HG03095 (cell line): ENCODE results near the gene CBR1.
"Not testable (repeated sequence)": the region's sequence is repeated elsewhere in the genome, so short reads cannot be mapped to it uniquely, and the experiment has no call there.

Source experiments
- ATAC-seq: cut with Tn5 transposase; IDR thresholded peaks from one replicate; pipeline ENCODE4 v1.9.1; 2021; ENCODE audit warnings: moderate library complexity; ENCODE audit not compliant: unreplicated experiment

Gene CBR1

DNA sequence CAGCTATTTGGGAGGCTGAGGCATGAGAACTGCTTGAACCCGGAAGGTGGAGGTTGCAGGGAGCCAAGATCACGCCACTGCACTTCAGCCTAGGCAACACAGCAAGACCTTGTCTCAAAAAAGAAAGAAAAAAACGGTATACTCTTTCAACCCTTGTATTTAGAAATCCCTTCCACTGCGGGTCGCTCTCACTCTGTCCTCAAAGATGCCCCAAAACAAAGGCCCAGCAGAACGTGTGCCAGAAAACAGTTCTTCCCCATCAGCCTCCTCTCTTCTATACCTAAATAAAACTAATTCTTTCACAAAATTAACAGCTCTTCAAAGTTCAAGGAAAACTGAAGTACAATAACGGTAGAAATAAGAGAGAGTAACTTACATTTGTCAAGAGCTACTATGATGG is 22.7 kb upstream of the CBR1 start:
- ATAC-seq = no peak

DNA sequence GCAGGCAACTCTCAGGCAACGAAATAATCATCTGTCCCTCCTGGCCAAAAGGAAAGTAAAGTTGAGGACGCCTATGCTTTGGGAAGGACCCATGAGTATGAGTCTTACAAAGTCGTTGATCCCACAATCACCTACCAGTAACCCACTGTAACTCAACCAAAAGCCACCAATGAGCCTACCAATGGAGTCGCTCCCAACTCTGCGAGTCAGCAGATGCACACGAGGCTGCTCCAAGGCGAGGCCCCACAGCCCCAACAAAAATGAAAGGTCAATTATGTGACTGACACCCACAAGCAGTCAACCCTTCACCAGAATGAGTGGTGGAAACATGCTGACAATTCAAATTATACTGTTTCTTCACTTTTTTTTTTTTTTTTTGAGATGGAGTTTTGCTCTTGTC is 21.5 kb upstream of the CBR1 start:
- no peak for ATAC-seq

DNA sequence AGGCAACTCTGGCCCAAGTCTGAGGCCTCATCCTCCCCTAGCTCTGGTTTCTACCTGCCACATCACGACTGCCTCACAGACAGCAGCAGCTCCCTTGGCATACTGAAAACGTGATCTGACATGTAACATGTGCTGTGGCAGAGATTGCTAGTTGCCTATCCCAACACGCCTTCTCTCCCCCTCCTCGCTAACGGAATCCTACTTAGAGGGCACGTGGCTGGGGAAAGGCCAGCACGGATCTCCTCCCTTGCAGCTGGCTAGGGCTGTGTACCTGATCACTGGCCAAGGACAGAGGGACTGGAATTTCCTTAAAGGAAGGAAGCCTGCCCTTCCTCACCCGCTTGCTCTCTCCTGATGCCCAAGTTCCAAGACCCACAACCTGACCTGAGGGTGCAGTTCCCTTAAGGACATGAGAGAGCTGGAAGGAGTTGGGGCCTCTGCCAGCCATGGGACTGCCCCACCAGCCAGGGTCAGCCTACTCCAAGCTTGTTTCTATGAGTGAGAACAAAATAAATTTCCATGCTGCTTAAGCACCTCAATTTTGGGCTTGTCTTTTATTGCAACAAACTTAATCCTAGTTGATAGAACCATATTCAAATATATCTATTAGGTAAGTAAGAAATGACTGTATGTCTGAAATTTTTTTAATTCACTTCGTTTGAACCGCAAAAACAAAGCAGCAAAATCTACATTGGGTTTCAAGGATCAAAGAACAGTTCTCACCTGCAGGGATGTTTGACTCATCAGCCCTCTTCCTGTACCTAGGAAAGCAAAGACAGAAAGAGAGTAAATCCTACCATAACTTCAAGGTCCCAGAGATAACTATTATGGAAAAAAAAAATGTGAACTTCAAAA is 16.7 kb upstream of the CBR1 start:
- no peak for ATAC-seq

DNA sequence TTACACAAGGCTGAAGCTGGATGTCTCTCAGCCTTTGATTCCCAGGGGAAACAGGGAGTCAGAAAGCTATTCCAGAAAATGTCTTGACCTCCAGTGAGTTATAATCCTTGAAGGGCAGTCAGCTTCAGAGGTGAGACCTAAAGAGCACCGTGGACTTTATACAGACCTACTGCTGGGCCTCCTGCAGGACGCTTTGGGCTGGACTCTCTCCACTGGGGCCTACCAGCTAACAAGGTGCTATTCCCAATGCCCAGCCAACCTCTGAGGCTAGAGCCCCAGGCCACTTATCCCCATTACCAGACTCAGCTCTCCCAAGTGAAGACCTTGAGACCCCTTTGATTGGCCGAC is 16.1 kb upstream of the CBR1 start:
- no peak for ATAC-seq

DNA sequence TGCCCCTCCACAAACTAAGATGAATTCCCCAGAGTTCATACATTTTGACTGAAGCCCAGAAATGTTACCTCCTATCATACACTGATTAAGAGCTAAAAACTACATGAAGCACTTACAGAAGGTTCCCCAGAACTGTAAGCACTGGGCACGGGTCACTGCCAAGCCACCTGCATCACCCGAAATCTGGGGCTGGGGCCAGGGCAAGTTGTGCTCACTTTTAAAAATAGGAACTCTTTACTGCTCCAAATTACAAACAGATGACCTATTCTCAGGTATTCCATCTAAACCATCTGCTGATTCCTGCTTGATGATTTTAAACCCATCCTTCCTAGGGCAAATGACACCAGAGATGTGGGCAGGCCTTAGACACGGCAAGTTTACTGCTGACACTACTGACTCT is 14.3 kb upstream of the CBR1 start:
- no peak for ATAC-seq

DNA sequence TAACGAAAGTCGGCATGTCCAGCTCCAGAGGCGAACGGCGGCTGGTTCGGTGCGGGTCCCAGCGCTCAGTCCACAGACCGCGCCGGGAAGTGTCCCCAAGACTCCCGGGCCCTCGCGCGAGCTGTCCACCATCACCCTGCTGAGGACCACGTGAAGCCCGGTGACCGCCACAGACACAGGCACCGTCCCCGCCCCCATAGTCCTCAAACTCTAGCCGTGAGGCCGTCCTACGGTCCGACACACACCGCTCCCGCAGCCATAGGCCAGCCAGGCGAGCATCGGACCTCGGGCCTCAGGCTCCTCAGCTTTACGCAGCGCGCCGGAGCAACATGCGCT is 10.0 kb upstream of the CBR1 start:
- ATAC-seq = peak; percentile 39

DNA sequence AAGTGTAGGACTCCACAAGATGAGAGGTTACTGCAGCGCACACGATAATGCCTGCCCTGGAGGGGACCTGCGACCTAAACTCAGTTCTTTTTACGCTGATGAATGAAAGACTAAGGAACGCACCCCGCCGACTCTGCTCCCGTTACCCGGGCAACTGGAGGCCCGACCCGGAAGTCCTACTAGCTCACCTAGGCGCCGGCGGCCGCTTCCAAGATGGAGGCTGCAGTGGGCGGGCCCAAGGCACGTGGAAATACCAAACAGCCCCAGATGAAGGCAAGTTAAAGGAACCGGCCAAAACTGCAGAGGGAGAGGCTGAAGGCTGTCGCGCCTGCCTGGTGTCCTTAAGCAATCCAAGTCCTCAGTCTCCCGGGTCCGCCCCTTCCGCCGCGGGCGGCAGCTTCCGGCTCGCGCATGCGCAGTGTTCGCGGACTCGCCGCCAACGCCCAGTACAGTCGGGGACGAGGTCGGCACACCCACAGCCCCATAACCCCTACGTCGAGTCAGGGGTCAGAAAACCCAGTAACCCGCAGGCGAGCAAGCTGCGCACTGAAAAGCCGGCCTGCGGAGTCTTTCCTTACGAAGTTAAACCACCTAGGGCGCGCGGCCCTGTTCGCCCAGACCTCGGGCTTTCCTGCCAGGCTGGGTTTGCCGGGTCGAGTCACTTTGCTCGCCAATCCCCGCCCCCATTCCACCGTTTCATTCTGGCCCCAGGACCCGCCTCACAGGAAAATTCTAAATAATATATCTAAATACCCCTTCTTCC is 9.5 kb upstream of the CBR1 start, which contains the start of gene SETD4:
TSS of gene SETD4 (minus strand) at position 368 of the 763 bp plus-strand sequence. CDS start 1,638 bp downstream, outside the sequence.
- ATAC-seq = peak; percentile 82

DNA sequence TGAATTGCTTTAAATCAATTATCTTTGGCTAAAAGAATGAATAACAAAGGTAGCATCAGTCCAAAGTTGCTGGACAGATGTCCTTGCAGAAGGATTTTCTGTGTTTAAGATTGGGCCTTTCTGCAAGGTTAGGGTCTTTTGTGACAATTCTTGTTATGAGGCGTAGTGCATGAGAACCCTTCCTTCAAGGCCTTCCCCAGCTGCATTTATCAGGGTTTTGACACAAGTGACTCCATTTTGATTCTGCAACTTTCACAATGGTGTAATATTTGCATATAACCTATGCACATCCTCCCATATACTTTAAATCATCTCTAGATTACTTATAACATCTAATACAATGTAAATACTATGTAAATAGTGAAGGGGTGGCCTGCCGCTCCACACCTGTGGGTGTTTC is 8.4 kb upstream of the CBR1 start:
- ATAC-seq = no peak

DNA sequence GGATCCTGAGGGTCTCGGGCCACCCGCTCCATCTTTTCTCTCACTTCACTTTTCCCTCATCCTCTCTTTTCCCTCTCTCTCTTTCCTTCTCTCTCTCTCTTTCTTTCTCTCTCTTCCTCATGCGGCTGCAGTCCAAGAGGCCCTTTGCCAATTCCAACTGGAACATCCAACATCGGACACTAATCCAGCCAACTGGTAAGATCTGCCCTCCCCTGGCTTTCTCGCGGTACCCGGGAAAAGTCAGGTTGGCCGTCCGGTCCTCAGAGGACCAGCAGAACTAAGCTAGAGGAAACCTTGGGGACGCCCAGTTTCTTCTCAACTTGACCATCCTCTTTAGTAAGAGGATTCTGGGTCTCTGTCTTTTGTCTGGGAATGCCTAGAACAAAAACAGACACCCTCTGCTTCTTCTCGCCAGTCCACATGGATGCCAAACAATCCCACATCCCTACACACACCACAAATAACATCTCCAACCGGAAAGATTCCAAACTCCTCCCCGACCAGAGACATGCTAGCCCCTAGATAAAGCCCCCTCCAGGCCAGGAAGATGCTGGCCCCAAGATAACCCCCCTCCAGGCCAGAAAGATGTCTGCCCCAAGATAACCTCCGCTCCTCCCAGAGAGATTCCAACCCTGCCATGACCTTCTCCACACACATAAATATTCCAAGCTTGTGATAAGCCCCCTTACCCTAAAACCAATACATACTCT is 6.3 kb upstream of the CBR1 start:
- no peak for ATAC-seq

DNA sequence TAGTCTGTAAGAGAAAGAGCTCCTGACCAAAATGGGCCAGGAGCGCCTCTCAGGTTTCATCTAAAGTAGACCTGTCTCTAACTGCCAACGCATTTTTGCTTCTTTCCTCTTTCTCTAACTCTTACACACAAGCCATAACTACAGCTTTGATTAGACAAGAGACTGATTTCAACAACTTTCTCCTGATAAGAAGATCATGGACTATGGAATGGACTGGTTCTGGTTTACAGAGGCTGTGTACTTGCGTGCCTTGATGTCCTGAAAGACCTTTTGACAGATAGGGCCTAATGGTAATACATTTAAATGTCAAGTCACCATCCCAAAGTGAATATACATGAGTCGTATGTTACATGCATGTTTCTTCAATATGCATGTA is 5.8 kb upstream of the CBR1 start:
- no peak for ATAC-seq

DNA sequence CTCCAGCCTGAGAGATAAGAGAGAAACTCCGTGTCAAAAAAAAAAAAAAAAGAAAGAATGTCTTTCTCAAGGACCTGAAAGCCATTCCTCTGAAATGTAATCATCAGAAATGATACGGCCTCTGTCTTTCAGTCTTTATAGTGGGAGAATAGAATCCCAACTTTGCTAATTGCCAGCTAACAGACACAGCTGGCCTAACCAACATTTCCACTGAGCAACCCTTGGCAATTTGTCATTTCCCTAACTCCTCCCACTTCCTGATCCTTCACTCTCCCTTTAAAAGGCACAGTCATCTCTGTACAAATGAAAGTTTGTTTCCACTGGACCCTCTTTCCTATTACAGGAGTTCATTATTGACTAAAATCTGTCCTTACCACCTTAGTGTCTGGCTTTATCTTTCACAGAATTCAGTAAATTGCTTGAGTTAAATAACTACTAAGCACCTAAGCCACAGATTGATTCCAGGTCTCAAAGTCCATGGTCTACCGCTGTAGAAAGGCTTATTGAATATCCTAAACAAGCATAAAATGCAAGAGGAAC is 4.3 kb upstream of the CBR1 start:
- ATAC-seq = no peak

DNA sequence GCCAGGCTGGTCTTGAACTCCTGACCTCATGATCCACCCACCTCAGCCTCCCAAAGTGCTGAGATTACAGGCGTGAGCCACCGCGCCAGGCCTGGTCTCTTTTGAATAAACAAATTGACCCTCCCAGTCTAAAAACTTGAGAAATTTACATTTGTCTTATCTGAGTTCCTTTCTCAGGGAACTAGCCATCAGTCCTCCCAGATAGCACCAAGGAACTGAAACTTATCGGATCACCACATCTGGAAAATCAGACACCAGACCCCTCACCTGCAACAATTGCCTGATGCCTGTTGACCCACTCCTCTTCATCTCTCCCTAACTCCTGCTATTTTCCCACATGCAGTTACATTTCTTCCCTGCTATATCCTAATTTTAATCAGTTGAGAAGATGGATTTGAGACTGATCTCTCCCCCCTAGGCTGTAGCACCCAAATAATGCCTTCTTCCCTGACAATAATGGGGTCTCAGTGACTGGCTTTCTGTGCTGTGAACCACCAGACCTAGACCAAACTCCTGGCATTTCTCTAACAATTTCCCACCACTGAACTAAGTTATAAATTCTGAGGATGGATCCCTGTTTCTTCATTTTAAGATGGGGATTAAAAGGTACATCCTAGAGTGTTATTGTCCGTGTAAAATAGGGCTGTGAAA is 951 bp upstream of the CBR1 start:
- no peak for ATAC-seq

DNA sequence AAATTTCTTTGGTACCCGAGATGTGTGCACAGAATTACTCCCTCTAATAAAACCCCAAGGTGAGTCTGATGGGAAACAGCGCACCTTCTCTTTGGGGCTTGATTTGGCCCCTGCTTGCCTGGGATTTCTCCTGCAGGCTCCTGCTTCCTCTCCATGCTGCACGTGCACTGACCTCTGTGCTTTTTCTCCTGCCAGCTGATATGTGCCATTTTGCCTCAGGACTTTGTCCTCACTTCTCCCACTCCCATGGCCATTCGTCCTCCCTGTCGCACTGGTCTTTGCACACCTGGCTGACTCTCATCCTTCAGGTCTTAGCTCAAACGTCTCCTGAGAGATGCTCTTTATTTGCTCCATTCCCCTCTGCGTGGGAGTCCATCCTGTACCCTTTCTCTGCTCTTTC is 1.2 kb downstream of the CBR1 start:
- ATAC-seq = no peak

DNA sequence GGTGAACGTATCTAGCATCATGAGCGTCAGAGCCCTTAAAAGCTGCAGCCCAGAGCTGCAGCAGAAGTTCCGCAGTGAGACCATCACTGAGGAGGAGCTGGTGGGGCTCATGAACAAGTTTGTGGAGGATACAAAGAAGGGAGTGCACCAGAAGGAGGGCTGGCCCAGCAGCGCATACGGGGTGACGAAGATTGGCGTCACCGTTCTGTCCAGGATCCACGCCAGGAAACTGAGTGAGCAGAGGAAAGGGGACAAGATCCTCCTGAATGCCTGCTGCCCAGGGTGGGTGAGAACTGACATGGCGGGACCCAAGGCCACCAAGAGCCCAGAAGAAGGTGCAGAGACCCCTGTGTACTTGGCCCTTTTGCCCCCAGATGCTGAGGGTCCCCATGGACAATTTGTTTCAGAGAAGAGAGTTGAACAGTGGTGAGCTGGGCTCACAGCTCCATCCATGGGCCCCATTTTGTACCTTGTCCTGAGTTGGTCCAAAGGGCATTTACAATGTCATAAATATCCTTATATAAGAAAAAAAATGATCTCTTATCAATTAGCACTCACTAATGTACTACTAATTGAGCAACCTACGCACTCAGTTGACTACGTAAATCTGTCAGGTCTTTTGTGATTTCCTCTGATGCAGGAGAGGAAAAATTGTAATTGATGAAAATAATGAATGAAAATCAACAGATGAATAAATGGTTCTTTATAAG is 2.8 kb downstream of the CBR1 start:
- ATAC-seq = no peak

DNA sequence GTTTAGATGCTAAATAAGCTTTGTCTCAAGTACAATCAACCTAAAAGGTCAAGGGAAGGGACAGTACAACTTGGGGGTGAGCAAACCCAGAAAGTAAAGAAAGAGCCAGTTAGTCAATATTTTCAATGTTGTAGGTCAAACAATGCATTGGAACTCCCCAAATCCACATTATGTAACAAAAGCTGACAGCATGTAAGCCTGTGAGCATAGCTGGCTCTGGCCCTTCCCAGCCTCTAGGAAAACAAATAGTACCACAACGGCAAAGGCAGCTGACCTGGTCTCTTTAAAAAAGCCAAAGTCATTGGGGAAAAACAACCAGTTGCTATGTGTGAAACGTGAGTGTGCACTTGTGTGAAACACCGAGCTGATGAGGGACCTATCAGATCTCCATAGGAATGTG is 3.4 kb downstream of the CBR1 start:
- ATAC-seq = no peak

DNA sequence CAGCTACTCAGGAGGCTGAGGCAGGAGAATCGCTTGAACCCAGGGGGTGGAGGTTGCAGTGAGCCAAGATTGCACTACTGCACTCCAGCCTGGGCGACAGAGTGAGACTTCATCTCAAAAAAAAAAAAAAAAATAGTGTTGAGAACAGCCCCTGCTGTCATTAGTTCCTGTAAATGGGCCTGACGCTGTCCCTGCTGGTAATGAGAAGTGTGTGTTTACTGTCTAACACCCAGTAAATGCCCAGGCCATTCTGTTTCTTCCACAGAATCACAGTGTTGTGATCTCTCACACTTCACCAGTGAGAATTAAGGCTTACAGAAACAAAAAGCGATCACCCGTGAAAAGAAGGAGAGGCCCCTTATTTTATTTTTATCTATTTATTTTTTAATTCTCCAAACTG is 4.1 kb downstream of the CBR1 start:
- ATAC-seq = not testable (repeated sequence)

DNA sequence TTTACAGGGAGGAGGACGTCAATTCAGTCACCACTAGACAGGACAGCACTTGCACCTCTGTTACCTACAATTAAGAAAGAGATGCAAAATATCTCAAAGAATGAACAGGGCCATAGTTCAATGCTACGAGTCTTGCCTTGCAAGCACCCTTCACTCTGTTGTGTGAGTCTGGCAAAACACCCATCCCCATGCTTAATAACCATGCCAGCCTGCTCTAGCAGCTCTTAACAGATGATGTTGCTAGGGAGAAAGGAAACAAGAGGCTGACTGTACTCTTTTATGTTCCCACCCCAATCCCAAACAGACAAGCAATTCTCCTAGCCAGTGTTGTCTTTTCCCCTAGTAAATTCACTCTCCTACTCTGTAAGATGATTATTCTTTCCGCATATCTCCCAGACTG is 5.3 kb downstream of the CBR1 start:
- ATAC-seq = no peak

DNA sequence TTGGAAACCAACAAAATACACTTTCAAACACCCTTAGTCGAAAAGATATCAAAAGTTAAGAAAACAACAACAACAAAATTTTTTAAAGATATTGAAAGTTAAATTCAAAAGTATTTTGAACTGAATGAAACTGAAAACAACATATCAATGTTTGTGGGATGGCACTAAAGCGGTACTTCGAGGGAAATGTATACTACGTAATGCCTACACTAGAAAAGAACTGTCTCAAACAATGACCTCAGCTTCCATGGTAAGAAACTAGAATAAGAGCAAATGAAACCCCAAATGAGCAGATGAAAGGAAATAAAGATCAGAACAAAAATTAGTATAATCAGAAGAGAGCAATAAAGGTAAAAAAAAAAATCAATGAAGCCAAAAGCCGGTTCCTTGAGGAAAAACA is 6.1 kb downstream of the CBR1 start:
- no peak for ATAC-seq

DNA sequence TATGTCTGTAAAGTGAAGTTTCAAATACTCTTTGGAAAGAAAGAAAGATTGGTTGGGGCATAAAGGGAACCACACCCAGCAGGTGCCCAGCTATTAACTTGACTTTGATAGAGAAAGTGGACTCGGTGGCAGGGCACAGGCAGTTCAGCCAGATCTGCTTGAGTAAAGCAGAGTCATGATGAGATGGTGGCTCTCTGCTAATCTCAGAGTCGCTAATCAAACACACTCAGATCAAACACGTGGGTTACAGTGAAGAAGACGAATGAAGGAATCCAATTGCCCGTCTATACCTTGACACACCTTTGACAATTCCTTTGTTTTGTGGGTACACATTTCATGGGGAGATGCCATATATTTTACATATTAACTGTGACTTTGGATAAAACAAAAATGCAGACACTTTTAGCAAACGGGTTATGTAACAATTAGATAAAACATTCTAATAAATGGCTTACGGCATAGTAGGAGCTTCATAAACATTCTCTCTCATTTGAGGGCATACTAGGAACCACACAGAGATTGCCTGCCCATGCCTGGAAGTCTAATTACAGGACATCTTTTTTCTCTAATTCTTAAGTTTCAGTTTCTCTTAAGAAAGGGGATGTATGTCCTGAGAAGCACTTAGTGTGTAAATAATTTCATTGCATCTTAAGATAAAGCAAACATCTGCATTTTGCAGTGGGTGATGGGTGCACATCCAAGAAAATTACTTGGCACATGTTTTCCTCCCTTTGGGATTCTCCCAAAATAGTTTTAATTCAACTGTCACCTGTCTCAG is 7.2 kb downstream of the CBR1 start:
- no peak for ATAC-seq

DNA sequence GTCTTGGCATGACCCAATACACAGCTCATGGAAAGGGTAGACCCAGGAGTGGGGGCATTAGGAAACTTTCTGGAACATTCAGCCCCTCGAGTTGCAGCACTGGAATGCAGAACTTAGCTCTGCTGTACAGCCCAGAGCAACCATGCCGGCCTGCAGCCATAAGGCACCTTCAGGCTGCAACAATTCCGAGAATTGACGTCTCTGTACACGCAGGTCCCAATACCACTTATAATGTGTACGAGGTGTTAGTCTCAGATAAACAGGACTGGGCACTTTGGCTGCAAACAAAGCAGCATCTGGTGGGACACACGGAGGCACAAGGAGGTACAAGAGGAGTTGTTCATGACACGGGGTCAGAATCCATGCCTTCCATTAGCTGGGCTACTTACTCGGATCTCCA is 7.9 kb downstream of the CBR1 start:
- no peak for ATAC-seq
